ENCODE data around the gene HIRA. TPM values are rescaled to one million over a fixed set of nuclear protein-coding genes. Genes with fewer than 3 reads are reported as not detected.

HIRA gene
- total and polyA plus RNA-seq, 4 donors, result 4.1 to 32.5 (median 23.0) TPM

GRCh38 chr22:19473578-19473977, 42.0 kb upstream of the HIRA start:
- no peaks in the 10 kb centered on the region for H3K27me3 ChIP-seq (ENCODE audit: control insufficient read depth in 4 of 4, insufficient read depth in 4 of 4, low read length in 3 of 4)
- no peak overlapping the region for H3K4me3 ChIP-seq (ENCODE audit: low read depth in 1 of 3, low read length in 3 of 3)
- WGBS, result 86% methylated on average over 3 of the region's 3 CpGs
- H3K4me1 ChIP-seq (ENCODE audit: control insufficient read depth in 4 of 4, insufficient read depth in 4 of 4, low read length in 3 of 4), result peaks cover 0 to 14% (median 12%) of the 10 kb centered on the region in 4 donors
- DNase-seq (ENCODE audit: low spot score), result no peak
- TF ChIP-seq GABPA (IDR thresholded peaks at IDR 0.05 in 1 of 2, conservative IDR thresholded peaks at IDR 0.05 in 1 of 2) (no peak), HNF4A (conservative IDR thresholded peaks at IDR 0.05) (no peak), EGR1 (IDR thresholded peaks at IDR 0.05; ENCODE audit: low read depth in 2 of 2) (no peak), TAF1 (conservative IDR thresholded peaks at IDR 0.05) (no peak), RAD21 (IDR thresholded peaks at IDR 0.05) (no peak), FOXA1 (IDR thresholded peaks at IDR 0.05) (no peak), FOXA2 (IDR thresholded peaks at IDR 0.05) (no peak), JUND (IDR thresholded peaks at IDR 0.05) (no peak), RXRA (IDR thresholded peaks at IDR 0.05) (no peak), SP1 (IDR thresholded peaks at IDR 0.05) (no peak), CTCF (IDR thresholded peaks at IDR 0.05; ENCODE audit: low read depth, low read length, missing input control) (no peak), ATF3 (IDR thresholded peaks at IDR 0.05) (no peak)
- no peaks in the 10 kb centered on the region for H3K9me3 ChIP-seq (ENCODE audit: control insufficient read depth in 4 of 4, low read length in 3 of 4)
- no peak overlapping the region for H3K9ac ChIP-seq (ENCODE audit: low read depth in 1 of 2, low read length in 2 of 2)
- peaks cover 22 to 61% (median 42%) of the 10 kb centered on the region in 4 donors for H3K36me3 ChIP-seq (ENCODE audit: control insufficient read depth in 4 of 4, insufficient read depth in 3 of 4, low read depth in 1 of 4, low read length in 3 of 4)
- no peak overlapping the region for H3K27ac ChIP-seq (ENCODE audit: low read depth in 1 of 2, low read length in 2 of 2)

GRCh38 chr22:19472233-19472632, 40.7 kb upstream of the HIRA start:
- H3K4me3 ChIP-seq (ENCODE audit: low read depth in 1 of 3, low read length in 3 of 3), result no peak overlapping the region
- no peak overlapping the region for H3K9ac ChIP-seq (ENCODE audit: low read depth in 1 of 2, low read length in 2 of 2)
- no peaks in the 10 kb centered on the region for H3K27me3 ChIP-seq (ENCODE audit: control insufficient read depth in 4 of 4, insufficient read depth in 4 of 4, low read length in 3 of 4)
- peaks cover 35 to 75% (median 55%) of the 10 kb centered on the region in 4 donors for H3K36me3 ChIP-seq (ENCODE audit: control insufficient read depth in 4 of 4, insufficient read depth in 3 of 4, low read depth in 1 of 4, low read length in 3 of 4)
- no peaks in the 10 kb centered on the region for H3K9me3 ChIP-seq (ENCODE audit: control insufficient read depth in 4 of 4, low read length in 3 of 4)
- H3K27ac ChIP-seq (ENCODE audit: low read depth in 1 of 2, low read length in 2 of 2), result no peak overlapping the region
- TF ChIP-seq SP1 (IDR thresholded peaks at IDR 0.05) (no peak), HNF4A (conservative IDR thresholded peaks at IDR 0.05) (no peak), EGR1 (IDR thresholded peaks at IDR 0.05; ENCODE audit: low read depth in 2 of 2) (no peak), ZBTB33 (IDR thresholded peaks at IDR 0.05) (no peak), ATF3 (IDR thresholded peaks at IDR 0.05) (no peak), FOXA2 (IDR thresholded peaks at IDR 0.05) (no peak)
- 95% methylated on average over 8 of the region's 8 CpGs for WGBS
- no peak for DNase-seq (ENCODE audit: low spot score)
- peaks cover 0 to 5% (median 1%) of the 10 kb centered on the region in 4 donors for H3K4me1 ChIP-seq (ENCODE audit: control insufficient read depth in 4 of 4, insufficient read depth in 4 of 4, low read length in 3 of 4)

- Histone ChIP-seq H3K4me3 (ENCODE audit: low read depth in 1 of 3, low read length in 3 of 3) (no peak overlapping the region), H3K4me1 (ENCODE audit: control insufficient read depth in 4 of 4, insufficient read depth in 4 of 4, low read length in 3 of 4) (peaks cover 0 to 3% (median 0%) of the 10 kb centered on the region in 4 donors), H3K9me3 (ENCODE audit: control insufficient read depth in 4 of 4, low read length in 3 of 4) (no peaks in the 10 kb centered on the region), H3K36me3 (ENCODE audit: control insufficient read depth in 4 of 4, insufficient read depth in 3 of 4, low read depth in 1 of 4, low read length in 3 of 4) (peaks cover 38 to 81% (median 62%) of the 10 kb centered on the region in 4 donors), H3K9ac (ENCODE audit: low read depth in 1 of 2, low read length in 2 of 2) (no peak overlapping the region), H3K27me3 (ENCODE audit: control insufficient read depth in 4 of 4, insufficient read depth in 4 of 4, low read length in 3 of 4) (no peaks in the 10 kb centered on the region), H3K27ac (ENCODE audit: low read depth in 1 of 2, low read length in 2 of 2) (no peak overlapping the region)
- 93% methylated on average over 11 of the region's 11 CpGs for WGBS
- no peak for DNase-seq (ENCODE audit: low spot score)
- TF ChIP-seq FOXA1 (IDR thresholded peaks at IDR 0.05) (no peak), EGR1 (IDR thresholded peaks at IDR 0.05; ENCODE audit: low read depth in 2 of 2) (no peak), RXRA (IDR thresholded peaks at IDR 0.05) (no peak)
Observed at GRCh38 chr22:19471572-19471971, 40.0 kb upstream of the HIRA start.
